ENCODE results near the gene MEST.
A peak's percentile ranks its signal among the peaks of the same experiment; 100 is the strongest.
"Not testable (repeated sequence)": the region's sequence is repeated elsewhere in the genome, so short reads cannot be mapped to it uniquely, and the experiment has no call there.

Gene MEST, protein sequence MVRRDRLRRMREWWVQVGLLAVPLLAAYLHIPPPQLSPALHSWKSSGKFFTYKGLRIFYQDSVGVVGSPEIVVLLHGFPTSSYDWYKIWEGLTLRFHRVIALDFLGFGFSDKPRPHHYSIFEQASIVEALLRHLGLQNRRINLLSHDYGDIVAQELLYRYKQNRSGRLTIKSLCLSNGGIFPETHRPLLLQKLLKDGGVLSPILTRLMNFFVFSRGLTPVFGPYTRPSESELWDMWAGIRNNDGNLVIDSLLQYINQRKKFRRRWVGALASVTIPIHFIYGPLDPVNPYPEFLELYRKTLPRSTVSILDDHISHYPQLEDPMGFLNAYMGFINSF

DNA sequence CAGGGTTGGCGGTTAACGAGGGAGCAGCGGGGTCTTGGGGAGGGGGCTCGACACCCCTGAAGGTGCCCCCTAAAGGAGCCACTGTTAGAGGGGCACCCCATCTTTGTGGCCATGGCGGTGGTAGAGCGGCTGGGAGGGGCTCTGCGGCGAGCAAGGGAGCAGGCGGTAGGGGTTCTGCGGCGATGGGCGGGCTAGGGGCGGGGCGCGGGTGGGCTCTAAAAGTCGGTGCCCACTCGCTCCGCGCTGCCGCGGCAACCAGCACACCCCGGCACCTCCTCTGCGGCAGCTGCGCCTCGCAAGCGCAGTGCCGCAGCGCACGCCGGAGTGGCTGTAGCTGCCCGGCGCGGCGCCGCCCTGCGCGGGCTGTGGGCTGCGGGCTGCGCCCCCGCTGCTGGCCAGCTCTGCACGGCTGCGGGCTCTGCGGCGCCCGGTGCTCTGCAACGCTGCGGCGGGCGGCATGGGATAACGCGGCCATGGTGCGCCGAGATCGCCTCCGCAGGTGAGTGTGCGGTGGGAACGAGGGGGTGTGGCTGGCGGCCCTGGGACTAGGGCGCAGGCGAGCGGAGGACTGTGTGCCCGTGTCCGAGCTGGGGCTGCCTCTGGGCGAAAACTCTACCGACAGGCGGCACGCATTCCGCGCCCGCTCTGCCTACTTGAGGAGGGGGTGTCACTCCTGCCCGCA is at the start of gene MEST:
Gene MEST (plus strand): TSS at position 245 of the 682 bp plus-strand sequence. CDS start 229 bp downstream, at position 474.
- DNase-seq, result peak; percentile 25

DNA sequence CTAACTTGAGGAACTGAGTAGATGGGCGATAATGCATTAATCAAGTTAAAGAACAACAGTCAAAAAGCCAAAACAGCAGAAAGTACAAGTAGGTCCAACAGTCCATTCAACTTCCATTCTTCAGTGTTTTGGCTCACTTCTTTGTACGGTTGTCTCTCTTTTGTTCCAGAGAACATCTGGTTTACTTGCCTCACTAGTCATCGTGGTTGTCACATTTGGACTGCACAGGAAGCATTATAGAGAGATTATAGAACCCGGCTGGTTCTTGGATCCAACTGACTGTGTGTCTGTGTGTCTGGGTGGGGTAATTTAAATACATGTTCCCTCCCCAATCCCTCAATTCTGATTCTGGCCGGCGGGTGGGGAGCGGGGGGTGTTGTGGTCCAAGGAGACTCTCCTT is 49.3 kb upstream of the MEST start:
- DNase-seq, result no peak

DNA sequence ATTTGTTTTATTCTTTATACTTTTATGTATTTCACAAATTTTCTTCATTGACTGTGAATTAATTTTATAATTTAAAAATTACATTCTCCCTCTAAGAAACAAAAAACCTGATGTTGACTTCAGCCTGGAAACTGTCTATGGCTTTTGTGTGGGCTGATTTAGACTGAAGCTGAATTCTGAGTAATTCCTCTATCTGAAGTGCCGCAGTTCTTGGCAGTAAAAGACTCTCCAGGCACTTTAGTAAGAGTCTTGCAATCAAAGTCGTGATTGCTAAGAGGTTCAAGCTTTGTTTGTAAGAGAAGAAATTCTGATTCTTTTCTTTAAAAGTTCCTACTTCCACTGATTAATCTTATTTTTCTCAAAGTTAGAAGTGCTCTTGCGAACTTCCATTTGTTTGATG is 47.7 kb upstream of the MEST start:
- no peak for DNase-seq

DNA sequence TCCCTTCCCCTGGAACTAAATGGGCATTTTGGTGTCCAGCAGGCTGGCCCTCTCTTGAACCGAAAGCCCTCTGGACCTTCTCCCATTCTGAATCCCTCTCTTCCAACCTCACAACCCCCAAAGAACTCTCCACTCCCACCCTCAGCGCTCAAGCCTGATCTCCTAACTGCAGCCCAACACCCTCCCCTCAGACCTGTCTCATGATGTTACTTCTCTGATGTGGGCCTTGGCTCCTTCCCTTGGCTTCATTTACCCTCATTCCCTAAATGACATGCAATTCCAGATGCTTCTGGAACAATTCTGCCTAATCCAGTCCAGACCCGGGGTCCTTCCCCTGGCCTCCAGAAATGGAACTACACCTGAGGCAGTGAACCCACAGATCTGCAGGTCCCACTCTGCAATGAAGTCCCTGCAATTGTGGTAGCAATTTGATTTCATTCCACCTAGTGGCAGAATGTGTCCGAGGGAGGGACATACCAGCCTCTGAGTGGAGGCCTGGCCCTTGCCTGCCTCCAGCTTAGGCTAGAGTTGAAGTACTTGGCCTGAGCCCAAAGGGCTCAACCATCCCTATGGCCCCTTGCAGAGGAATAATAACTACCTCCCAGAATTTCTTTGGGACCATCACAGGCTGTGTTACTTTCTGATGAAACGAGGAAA is 47.0 kb upstream of the MEST start:
- DNase-seq, result no peak

DNA sequence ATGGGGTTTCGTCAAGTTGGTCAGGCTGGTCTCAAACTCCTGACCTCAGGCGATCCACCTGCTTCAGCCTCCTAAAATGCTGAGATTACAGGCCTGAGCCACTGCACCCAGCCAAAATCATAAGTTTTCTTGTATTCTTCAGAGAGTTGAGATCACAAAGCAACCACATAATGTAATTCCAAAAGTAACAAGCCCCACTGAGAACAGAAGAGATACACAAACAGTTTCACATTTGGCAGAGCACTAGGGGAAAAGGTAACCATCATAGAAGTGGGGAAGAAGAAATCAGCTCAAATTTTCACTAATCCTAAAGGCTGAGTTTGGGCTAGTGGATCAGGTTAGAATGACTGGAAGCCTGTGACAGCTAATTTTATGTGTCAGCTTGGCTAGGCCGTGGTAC is 45.6 kb upstream of the MEST start:
- DNase-seq, result no peak

DNA sequence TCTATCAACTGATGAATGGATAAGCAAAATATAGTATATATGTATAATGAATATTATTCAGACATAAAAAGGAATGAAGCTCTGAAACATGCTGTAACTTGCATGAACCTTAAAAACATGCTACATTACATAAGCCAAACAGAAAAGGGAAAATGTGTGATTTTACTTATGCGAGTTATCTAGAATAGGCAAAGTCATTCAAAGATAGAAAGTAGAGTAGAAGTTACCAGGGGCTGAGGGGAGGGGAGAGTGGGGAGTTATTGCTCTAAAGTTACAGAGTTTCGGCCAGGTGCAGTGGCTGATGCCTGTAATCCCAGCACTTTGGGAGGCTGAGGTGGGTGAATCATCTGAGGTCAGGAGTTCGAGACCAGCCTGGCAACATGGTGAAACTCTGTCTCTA is 40.5 kb upstream of the MEST start:
- DNase-seq, result not testable (repeated sequence)

DNA sequence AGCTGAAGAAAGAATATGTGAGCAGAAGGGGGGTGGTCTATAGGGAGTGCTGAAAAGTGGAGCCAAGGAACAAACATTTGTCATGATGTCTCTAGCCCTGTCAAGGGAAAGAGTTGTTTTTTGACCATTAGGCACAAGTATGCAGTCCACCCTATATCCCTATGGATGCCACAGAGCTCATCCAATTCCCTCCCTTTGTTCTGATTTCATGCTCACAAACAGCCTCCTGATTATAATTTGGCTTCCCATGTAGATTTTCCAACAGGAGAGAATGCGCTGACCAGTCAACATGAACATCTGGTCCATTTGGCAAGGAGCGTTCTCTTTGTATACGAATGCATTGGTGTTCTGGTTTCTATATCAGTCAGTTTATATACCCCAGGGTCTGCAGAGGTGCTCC is 38.9 kb upstream of the MEST start:
- DNase-seq, result no peak

DNA sequence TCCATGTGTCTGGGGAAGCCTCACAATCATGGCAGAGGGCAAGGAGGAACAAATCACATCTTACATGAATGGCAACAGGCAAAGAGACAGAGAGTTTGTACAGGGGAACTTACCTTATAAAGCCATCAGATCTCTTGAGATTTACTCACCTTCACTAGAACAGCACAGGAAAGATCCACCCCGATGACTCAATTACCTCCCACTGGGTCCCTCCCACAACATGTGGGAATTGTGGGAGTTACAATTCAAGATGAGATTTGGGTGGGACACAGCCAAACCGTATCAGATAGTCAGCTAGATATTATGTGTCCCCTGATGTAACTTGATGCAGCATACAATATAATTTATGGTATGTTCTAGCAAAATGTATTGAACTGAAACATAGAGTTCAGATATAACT is 36.9 kb upstream of the MEST start:
- no peak for DNase-seq

DNA sequence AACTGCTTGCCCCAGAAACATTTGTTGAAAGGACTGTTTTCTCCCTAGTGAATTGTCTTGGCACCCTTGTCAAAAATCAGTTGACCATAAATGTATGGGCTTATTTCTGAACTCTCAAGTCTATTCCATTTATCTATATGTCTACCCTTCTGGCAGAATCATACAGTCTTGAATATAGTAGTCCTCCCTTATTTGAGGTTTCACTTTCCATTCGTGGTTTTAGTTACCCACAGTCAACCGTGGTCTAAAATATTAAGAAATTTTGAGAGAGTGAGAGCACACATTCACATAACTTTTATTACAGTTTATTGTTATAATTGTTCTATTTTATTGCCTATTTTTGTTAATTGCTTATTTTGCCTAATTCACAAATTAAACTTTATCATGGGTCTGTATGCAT is 33.6 kb upstream of the MEST start:
- no peak for DNase-seq

DNA sequence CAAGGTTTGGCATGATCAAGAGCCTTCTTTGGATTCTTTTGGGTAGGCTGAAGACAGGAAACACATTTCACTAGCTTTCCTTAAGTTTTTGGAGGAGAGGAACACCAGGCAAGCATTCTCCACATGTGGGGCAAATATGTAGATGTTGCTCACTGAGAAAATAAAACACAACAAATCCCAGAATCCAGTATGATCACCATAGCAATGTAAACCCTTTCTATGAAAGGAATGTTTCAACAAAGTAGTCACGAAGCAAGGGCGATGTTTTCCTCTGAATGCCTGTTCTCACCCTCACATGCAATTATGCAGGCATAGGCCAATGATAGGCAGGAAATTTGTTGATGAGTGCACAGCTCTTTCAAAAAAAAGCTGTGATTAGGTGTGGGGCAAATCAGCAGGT is 30.6 kb upstream of the MEST start:
- no peak for DNase-seq

DNA sequence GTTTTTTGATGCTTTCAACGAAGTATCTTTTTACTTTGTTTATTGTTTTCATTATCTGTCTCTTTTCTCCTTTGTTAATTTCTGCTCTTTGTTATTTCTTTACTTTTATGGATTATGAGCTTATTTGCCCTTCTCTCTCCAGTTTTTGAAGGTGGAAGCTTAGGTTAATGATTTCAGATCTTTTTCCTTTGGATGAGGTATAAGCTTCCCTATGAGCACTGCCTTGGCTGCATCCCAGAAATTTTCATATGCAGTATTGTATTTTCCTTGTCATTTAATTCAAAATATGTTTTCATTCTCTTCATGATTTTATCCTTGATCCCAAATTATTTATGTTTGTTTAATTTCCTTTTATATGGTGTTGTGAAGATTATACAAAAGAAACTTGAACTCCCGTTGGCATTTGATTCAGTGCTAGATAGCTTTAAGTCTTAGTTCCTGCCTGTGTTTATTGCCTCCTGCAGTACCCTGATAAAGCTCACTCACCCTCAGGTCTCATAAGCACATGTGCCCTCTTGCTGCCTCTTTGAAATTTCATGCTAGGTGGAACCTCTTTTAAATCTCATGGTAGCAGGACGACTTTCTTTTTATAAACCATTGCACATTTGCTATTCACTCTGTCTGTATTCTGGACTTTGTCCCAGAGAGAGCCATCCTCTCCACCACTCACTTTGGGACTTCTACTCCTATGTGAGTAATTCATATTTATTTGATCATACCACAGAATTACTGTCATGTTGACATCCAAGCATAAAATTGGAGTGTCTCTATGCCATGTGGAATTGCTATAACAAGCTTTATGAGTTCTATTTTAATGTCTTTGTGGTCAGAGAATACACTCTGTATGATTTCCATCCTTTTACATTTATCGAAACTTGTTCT is 28.1 kb upstream of the MEST start:
- no peak for DNase-seq

DNA sequence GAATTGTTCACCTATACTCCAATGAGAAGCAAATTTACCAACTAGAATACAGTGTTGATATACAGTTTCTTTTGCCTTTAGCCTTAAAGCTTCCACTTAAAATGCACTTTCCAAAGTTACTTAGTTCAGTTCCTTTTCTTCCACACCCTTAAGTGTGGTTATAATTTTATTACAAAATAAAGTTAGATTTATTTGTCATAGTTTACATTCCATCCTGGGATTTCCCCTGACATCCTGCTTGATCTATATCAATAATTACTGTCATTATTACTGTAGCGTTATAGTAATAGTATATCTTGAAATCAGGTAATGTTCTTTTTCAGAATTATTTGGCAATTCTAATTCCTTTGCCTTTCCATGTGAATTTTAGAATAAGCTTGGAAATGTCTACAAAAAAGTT is 23.3 kb upstream of the MEST start:
- DNase-seq, result no peak

DNA sequence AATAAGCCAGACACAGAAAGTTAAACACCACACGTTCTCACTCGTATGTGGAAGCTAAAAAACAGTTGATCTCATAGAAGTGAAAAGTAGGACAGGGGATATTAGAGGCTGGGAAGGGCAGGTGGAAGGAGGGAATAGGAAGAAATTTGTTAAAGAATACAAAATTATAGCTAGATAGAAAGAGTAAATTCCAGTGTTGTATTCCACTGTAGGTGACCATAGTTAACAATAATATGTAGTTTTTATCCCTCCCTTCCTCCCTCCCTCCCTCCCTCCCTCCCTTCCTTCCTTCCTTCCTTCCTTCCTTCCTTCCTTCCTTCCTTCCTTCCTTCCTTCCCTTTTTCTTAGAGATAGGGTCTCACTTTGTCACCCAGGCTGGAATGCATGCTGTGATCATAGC is 19.9 kb upstream of the MEST start:
- no peak for DNase-seq

DNA sequence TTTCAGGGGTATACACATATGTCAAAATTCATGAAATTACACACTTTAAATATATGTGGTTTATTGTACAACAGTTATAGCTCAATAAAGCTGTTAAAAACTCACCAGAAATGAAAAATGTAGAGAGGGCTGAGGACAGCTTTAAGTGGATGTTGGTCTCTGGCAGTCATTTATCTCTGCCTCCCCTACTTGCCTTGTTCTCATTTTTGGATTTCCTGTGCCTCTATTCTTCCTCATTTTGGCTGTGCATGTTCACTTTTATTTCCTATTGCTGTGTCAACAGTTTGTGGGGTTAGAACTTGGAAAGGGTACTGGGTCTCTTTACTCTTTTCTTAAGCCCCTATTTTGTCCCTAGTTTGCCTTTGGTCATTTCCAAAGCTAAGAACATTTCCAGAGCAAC is 18.6 kb upstream of the MEST start:
- no peak for DNase-seq

DNA sequence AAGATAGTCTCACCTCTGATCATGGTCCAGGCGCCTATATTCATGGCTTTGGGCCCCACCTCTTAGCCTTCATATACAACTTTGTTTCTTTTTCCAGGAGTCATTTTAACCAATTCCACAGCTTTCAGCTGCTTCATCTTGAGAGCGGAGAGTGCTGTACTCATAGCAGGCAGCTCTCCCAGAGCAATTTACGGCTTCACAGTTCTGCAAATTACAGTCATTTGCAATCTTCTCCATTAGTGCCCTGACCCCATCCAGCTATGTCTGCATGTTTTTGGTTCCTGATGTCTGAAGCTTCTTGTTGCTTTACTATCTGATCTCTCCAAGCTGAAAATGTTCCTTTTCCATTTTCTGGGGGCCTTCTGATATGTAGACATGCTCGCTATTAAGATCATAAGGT is 18.0 kb upstream of the MEST start:
- no peak for DNase-seq

DNA sequence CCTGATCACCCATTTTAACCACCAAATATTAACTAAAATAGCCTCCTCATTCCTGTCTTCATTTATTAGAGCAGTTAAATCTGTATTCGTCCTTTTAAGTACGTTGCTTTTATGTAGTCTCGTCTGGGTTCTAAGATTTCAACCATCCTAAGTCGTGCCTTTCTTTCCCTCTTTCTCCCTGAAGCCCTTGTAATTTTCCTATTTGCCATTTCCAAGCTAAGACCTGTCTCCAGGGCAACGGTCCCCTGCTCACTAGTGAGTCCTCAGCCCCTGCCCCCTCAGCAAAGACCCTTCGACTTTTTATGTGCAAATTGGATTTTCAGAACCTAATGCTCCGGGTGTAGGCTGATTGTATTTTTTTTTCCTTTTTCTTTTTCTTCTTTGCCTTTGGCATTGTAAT is 16.1 kb upstream of the MEST start:
- DNase-seq, result no peak

DNA sequence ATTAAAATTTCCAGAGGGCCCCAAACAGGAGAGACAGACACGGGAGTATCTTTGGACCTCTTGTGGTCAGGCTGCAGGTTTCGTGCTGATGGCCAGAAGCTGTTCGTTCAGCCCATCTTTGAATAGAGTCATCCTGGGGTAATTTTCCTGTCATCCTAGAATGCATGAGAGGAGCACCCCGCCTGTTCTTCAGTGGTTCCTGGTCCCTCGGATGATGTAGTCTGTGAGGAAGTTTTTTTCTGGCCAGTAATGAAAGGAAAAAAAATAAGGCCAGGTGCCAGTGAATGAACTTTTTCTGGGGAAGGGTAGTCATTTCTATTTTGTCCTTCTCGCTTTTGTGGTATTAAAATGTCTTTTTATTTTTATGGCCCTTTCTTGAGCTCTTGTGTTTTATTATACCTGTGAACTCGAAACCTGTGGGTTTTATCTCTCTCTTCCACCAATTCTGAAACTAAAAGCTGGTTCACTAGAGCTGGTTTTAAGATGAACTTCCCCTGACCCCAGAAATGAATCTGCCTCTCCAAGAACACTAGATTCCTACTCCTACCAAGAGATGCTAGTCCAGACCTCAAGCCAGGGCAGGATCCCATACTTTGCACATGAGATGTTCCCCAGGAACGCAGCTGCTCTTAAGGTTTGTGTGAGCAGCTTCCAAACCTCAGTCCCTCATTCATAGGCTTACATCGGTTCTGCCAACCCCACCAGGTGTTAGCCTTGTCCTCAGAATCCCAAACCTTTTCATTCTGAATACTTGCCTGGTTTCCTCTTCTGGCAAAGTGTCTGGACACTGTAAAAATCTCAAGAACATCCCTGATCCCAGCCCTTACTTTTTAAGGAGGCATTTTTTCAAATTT is 15.4 kb upstream of the MEST start:
- DNase-seq, result no peak

DNA sequence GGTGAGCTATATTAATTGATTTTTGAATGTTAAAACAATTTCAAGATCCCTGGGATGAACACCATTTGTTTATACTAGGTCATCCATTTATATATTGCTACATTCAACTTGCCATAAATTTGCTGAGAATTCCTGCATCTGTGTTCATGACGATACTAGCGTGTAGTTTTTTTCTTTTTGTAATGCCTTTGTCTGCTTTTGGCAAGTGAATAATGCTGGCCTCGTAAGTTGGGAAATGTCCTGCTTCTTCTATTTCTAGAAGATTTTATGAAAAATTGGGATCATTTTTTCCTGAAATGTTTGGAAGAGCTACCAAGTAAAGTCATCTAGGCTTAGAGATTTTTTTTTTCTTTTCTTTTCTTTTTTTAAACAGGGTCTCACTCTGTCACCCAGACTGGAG is 12.9 kb upstream of the MEST start:
- DNase-seq, result no peak

DNA sequence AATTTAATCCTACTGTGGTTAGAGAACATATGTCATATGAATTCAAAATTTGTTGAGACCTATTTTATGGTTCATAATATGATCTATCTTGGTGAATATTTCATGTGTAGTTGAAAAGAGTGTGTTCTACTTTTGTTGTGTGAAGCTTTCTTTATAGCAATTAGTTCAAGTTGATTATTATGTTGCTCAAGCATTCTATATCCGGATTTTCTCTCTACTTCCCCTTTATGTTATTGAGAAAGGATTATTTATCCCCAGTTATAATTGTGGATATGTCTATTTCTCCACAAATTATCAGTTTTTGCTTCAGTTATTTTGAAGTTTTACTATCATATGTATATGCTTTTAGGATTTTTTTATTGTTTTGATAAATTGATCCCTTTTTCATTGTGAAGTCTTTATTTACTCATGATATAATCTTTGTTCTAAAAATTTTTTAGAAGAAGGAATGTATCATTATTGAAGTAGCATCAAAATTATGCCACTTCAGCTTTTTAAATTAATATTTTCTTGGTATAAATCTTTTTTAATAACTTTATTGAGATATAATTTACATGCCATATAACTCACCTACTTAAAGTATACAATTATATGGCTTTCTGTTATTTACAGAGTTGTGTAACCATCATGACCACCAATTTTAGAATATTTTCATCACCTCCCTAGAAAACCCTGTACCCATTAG is 12.0 kb upstream of the MEST start:
- DNase-seq, result no peak

DNA sequence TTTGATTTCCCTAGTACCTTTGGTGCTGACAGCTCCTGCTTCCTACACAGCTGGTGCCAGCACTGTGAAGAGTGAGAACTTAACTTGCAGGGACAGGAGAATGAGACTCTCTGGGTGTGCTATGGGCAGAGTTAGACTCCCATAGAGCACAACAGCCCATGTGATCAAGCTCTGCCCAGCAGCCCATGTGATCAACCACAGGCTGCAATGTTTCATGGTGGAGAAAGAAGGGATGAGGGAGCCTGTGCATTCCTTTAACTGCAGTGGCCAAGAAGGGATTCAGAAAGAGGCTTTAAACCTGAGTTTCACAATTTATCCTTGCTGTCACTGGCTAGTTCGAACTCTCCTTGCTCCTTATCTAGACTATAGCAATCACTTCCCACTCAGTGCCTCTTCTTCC is 10.0 kb upstream of the MEST start:
- no peak for DNase-seq

DNA sequence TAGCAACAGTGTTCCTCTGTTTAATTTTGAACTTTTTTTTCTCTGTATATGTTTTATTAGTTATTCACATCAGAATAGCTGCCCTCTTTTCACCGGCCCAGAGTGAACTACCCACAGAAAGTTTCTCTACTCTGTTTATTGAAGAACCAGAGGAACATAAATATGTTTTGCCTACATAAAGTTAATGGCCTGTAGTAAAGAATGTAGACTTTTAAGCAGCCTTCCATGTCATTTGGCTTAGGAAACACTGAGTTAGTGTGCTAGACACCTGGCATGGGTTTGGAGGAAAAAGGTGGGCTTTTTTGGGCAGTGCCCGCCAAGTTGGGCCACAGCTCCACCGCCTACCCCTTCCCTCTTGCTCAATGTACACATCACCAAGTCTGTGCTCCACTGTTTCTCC is 8.9 kb upstream of the MEST start:
- no peak for DNase-seq

DNA sequence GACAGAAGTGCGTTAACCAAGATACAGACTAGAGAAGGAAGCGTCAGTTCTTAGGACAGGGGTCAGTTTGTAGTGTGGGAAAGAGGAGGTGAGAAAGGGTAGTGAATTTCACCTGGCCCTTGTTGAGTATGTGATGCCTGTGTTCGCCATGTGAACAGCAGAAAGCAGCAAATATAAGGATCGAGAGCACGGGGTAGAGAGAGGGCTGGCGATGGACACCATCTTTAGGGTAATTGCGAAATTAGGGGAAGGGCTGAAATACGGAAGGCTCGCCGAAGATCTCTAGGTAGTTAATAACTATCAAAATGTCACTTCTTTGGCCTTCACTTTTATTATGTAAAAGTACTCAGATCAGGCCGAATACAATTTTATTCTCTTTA is 6.2 kb upstream of the MEST start:
- no peak for DNase-seq
